Adipocyte (in vitro differentiated cells): Measurements from ENCODE around the gene KCNK16.

Experiments used
- DNase-seq: peaks from one replicate; pipeline ENCODE4 v3.0.0-alpha.2; 2015; ENCODE audit warnings: low read depth
- H3K27me3 ChIP-seq: replicated peaks from 2 replicates; pipeline ENCODE4 v1.7.0; 2013; ENCODE audit warnings: mild to moderate bottlenecking, low read length, moderate library complexity; ENCODE audit not compliant: control insufficient read depth, insufficient read depth
- H3K36me3 ChIP-seq: 2 replicates; pipeline ENCODE4 v1.7.0; 2013; ENCODE audit warnings: low read length, mild to moderate bottlenecking, moderate library complexity; ENCODE audit not compliant: control insufficient read depth, insufficient read depth, severe bottlenecking
- H3K4me1 ChIP-seq: 2 replicates; pipeline ENCODE4 v1.7.0; 2013; ENCODE audit warnings: mild to moderate bottlenecking, low read length, moderate library complexity; ENCODE audit not compliant: control insufficient read depth, insufficient read depth
- H3K4me3 ChIP-seq: 2 replicates; pipeline ENCODE4 v1.7.0; 2013; ENCODE audit warnings: mild to moderate bottlenecking, low read length, moderate library complexity
- H3K9ac ChIP-seq: 2 replicates; pipeline ENCODE4 v1.7.0; 2013; ENCODE audit warnings: mild to moderate bottlenecking, low read length, moderate library complexity
- H3K9me3 ChIP-seq: 2 replicates; pipeline ENCODE4 v1.7.0; 2013; ENCODE audit warnings: mild to moderate bottlenecking, low read length, moderate library complexity; ENCODE audit not compliant: control insufficient read depth

The KCNK16 gene

DNA sequence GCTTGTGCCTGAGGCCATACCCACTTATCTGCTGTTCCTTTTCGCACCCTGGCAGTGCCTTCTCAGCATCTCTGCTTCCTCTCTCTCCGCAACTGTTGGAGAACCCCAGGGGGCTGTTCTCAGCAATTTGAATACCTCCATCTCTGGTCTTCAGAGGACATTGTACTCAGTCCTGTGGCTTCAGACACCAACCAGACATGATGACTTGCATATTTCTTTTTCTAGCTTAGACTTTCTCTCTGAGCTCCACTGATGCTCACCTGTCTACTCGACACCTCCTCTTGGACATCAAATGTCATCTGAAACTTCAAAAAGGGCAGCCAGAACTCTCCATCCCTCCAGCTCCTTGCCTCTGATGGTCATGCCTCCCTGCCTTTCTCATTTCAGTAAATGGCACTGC, 18.9 kb upstream of the KCNK16 start:
- no peaks in the 10 kb centered on the region for H3K4me1 ChIP-seq
- no peak overlapping the region for H3K4me3 ChIP-seq
- no peaks in the 10 kb centered on the region for H3K9me3 ChIP-seq
- no peaks in the 10 kb centered on the region for H3K36me3 ChIP-seq
- H3K9ac ChIP-seq, result no peak overlapping the region
- H3K27me3 ChIP-seq, result peaks cover 50% of the 10 kb centered on the region
- DNase-seq, result no peak

DNA sequence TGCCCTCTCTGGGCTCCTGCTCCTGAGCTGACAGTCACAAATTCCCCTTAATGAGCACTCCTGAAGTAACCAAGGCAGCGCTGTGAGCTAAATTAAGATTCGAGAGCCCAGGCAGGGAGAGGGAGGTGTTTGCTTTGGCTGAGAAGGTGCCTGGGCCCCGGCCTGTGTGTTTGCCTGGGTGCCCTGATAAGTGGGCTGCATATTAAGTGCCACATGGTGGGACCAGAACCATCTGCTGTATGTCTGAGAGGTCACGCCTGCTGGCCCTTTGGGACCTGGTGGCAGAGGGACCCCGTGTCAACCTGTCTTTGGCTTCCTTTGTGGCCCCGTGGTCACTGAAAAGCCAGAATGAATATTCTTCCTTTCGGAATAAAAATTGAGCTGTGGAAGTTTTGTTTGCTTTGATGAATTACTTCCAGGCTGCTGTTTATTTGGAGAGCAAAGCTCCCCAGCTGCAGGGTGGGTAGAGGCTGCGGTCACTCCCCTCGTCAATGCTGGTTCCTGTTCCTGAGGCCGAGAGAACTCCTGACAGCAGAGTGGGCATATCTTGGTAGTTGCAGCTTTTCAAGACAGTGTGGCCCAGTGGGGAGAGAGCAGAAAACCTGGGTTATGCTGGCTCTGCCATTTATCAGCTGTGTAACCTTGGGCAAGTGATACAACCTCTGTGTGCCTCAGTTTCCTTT, 17.5 kb upstream of the KCNK16 start:
- H3K36me3 ChIP-seq, result no peaks in the 10 kb centered on the region

DNA sequence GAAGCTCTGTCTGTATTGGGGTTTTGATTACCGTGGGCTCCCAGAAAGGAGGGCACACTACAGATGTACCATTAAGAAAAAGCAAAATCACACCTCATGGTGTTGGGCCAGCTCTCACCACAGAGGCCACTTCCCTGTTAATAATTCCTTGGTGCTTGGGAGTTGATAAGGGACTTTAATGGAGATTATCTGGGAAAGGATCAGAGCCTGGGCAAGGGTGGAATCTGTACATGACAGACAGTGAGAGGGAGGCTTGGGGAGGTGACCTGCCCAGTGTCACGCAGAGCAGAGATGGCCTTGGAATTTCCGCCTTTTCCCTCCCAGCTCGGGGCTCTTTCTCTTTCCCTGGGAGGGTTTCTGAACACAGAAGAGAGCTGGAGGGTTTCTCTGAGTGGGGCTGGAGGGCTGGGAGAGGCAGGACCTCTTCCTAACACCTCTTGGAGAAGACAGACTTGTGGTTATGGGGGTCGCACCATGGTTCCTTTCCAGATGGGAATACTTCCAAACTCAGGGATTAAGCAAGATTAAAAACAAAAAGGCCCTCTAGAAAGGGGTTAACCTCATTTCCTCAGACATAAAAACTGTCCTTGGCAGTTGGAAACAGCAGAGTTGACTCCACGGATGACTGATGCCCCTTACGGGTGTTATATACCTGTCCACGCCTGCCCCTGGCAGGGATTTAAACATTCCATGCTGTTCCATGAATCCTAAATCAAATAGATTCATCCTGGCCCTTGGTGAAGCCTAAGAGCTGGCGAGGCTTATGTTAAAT, 16.8 kb upstream of the KCNK16 start:
- no peak for DNase-seq
- H3K4me3 ChIP-seq, result no peak overlapping the region
- H3K9ac ChIP-seq, result no peak overlapping the region
- no peaks in the 10 kb centered on the region for H3K9me3 ChIP-seq
- peaks cover 3% of the 10 kb centered on the region for H3K4me1 ChIP-seq
- no peaks in the 10 kb centered on the region for H3K36me3 ChIP-seq
- H3K27me3 ChIP-seq, result peaks cover 44% of the 10 kb centered on the region

More for the DNA sequence above, 17.5 kb upstream of the KCNK16 start:
- H3K9ac ChIP-seq, result no peak overlapping the region
- no peak for DNase-seq
- H3K27me3 ChIP-seq, result peaks cover 50% of the 10 kb centered on the region
- H3K4me1 ChIP-seq, result no peaks in the 10 kb centered on the region
- H3K9me3 ChIP-seq, result no peaks in the 10 kb centered on the region
- H3K4me3 ChIP-seq, result no peak overlapping the region

DNA sequence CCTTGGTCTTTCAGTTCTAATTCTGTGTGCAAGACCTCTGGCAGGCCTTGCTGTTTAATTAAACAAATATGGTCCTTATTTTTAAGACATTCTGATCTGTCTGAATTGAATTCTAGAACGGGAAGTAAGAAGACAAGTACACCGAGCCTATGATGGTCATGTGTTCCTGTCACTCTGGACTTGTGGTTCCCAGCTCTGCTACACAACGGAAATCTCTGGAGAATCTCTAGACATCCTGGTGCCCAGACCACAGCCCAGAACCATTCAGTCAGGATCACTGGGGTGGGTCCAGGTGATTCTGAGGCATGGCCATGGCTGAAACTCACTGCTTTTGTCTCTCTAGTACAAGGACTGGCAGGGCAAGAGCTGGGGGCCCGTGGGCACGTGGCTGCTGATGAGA, 15.9 kb upstream of the KCNK16 start:
- no peaks in the 10 kb centered on the region for H3K9me3 ChIP-seq
- H3K27me3 ChIP-seq, result peaks cover 39% of the 10 kb centered on the region
- H3K4me3 ChIP-seq, result no peak overlapping the region
- no peak overlapping the region for H3K9ac ChIP-seq
- DNase-seq, result no peak
- H3K36me3 ChIP-seq, result no peaks in the 10 kb centered on the region
- H3K4me1 ChIP-seq, result peaks cover 10% of the 10 kb centered on the region

DNA sequence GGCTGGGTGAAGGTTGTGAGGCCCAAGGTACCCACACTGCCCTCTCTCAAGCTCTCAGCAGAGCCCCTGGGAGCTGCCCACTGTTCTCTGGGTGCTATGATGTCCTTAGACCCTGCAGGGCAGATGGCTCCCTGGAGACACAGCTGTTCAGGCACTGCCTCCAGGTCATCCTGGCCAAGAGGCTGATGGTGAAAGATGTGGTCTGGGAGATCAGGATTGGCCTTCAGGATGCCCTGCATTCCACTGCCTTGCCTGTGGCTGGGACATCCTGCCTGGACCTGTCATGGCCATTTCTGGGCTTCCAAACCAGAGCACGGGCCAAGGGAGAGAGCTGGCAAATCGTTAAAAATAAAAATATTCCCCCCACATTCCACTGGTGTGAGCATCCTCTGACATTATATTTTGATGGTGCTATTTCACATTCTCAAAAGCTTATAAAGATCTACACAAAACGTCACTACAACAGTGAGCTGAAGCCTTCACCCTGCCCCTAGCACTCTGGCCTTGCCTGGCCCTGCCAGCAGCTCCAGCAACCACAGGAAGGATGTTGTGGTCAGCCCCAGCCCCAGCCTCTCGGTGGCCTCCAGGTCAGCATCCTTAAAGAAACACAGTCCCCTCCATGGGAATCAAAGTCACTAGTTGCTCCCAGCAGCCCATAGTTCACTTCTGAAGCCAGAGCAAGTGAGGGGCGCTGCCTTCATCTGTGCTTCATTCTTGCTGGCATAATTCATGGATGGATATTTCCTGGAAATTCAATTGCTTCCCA, 13.5 kb upstream of the KCNK16 start:
- Histone ChIP-seq H3K36me3 (no peaks in the 10 kb centered on the region), H3K4me1 (peaks cover 12% of the 10 kb centered on the region), H3K9me3 (no peaks in the 10 kb centered on the region), H3K27me3 (peaks cover 36% of the 10 kb centered on the region), H3K4me3 (no peak overlapping the region), H3K9ac (no peak overlapping the region)
- no peak for DNase-seq

DNA sequence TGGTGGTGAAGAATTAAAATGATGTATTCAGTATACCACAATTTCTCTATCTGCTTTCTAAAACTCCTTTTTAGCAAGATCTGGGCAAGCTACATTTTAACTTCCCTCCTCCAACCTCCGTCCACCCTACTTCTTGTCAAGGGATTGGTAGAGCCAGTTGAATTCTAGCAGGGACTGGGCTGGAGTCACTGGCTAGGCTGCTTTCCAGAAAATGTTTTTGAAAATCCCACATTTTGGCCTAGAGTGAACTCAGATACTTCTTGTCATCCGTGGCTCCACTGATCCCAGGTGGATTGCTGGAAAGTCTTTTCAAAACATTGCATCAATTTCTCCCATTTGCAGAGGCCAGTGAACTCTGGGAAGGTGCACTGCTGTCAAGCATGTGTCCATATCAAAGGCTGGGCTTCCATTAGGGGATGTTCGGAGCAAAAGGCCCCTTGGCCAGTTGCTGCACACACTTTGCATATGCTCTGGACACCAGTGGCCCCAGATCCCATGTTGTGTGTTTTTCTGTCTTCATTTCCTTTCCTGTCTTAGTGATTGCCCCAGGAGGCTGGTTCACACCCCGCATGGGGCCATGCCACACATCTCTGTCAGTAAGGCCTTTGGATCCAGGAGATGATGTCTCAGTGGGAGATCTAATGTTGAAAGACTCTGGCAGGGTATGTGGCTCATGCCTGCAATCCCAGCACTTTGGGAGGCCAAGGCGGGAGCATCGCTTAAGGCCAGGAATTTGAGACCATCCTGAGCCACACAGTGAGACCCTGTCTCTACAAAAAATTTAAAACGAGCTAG, 11.3 kb upstream of the KCNK16 start:
- no peaks in the 10 kb centered on the region for H3K9me3 ChIP-seq
- H3K27me3 ChIP-seq, result peaks cover 40% of the 10 kb centered on the region
- DNase-seq, result no peak
- no peaks in the 10 kb centered on the region for H3K36me3 ChIP-seq
- H3K9ac ChIP-seq, result no peak overlapping the region
- H3K4me1 ChIP-seq, result peaks cover 12% of the 10 kb centered on the region
- H3K4me3 ChIP-seq, result no peak overlapping the region

DNA sequence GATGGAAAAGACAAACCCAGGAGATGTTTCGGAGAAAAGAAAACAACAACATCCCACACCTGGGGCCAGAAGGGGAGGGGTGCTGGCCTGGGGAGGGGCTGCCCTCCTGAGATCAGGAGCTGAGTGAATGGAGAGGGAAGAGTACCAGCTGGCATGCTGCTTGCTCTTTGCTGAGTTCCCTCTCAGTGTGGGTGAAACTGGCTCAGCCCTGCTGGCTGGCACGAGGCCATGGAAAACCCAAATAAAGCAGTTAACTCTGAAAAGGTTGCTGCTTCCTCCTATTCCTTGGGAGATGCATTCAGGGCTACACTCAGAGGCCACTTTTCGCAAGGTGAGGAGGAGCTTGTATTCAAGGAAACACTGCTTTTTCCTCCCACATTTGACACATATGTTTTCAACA, 8.0 kb upstream of the KCNK16 start:
- DNase-seq, result no peak
- Histone ChIP-seq H3K9ac (no peak overlapping the region), H3K4me3 (no peak overlapping the region), H3K4me1 (peaks cover 12% of the 10 kb centered on the region), H3K36me3 (no peaks in the 10 kb centered on the region), H3K9me3 (no peaks in the 10 kb centered on the region), H3K27me3 (peaks cover 61% of the 10 kb centered on the region)

DNA sequence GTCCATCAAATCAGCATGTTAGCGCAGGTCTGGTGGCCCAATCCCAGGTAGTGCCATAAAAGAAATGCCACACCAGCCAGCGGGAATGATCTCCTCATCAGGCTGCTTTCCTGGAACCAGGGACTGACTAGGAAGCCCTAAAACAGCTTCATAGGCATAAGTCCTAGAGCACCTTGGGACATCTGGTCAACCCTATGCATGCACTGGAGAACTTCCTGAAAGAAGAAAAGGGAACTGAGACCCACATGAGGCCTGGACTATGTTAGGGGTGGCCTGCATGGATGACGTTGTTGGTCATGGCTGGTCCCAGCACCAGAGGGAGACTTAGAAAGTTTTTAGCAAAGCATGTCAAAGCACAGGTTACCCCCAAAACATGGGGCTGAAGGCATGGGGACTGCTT, 7.6 kb upstream of the KCNK16 start:
- Histone ChIP-seq H3K4me3 (no peak overlapping the region), H3K27me3 (peaks cover 65% of the 10 kb centered on the region), H3K4me1 (peaks cover 12% of the 10 kb centered on the region), H3K36me3 (no peaks in the 10 kb centered on the region), H3K9ac (no peak overlapping the region), H3K9me3 (no peaks in the 10 kb centered on the region)
- no peak for DNase-seq

DNA sequence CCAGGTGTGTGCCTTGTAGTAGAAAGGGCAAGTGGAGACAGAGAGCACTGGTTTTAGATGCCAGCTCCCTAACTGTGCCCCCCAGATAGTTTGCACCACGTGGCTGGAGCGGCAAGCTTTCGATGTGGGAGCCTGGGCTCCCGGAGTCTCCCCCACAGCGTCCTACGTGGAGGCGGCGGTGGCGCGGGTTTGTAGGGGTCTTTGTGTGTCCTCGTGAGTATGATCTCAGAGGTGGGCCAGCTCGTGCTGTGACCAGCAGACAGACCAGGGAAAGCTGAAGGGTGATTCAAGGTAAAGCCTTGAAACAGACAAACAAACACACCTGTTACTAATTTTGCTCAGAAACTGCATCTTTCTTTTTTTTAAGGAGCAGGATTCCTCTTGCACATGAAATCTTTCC, 5.6 kb upstream of the KCNK16 start:
- H3K27me3 ChIP-seq, result peaks cover 75% of the 10 kb centered on the region
- no peak overlapping the region for H3K4me3 ChIP-seq
- H3K36me3 ChIP-seq, result no peaks in the 10 kb centered on the region
- DNase-seq, result no peak
- H3K4me1 ChIP-seq, result no peaks in the 10 kb centered on the region
- H3K9ac ChIP-seq, result no peak overlapping the region
- H3K9me3 ChIP-seq, result no peaks in the 10 kb centered on the region

DNA sequence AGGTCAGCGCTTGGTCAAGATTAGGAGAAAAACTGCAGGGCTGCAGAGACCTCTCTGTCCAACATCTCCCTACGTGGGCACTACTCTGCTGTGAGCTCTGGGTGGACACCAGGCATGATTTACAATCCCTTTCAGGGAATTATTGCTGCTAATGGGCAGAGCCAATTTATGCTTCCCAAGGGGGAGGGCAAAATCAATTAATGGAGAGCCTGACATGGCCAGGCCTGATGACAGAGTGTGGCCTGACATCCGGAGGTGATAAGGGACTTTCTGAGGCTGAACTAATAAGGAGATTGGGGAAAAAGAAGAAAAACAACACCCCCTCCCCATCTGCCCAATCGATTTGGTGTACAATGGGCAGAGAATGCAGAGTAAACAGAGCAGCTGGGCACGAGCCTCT, 5.0 kb upstream of the KCNK16 start:
- Histone ChIP-seq H3K36me3 (no peaks in the 10 kb centered on the region), H3K4me1 (no peaks in the 10 kb centered on the region), H3K9me3 (no peaks in the 10 kb centered on the region), H3K4me3 (no peak overlapping the region), H3K27me3 (peaks cover 75% of the 10 kb centered on the region), H3K9ac (no peak overlapping the region)
- no peak for DNase-seq

DNA sequence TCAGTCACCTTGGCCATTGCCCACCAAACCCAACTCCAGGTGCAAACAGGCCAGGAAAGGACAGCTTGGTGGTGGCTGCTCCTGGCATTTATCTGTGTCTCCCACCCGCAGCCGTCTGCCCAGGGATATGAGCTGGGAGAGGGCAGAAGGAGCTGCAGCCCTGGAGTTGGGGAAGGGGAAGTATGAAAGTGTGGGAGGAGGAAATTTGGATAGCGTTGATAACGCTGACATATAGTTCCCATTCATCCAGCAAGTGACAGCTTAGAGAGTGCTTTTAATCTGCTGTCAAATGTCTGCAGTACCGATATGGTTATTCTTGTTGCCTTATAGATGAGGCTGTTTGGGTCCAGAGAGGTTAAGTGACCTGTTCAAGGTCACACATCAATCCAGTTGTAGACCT, 741 bp downstream of the KCNK16 start:
- H3K4me1 ChIP-seq, result no peaks in the 10 kb centered on the region
- no peak overlapping the region for H3K9ac ChIP-seq
- H3K27me3 ChIP-seq, result peaks cover 68% of the 10 kb centered on the region

More for the DNA sequence above, 741 bp downstream of the KCNK16 start:
- no peak for DNase-seq
- Histone ChIP-seq H3K9me3 (peaks cover 3% of the 10 kb centered on the region), H3K4me3 (no peak overlapping the region), H3K36me3 (no peaks in the 10 kb centered on the region)
